Liver (tissue), 9 donors: ENCODE measurements around the gene CDHR4. TPM values are rescaled to one million over a fixed set of nuclear protein-coding genes. Genes with fewer than 3 reads are reported as not detected.

Source experiments
- DNase-seq: peaks from one replicate; pipeline ENCODE4 v3.0.0-alpha.2; 2017; ENCODE audit warnings: low spot score
- H3K27ac ChIP-seq, 2 donors: one replicate each; pipeline ENCODE4 v1.7.0; 2013; ENCODE audit warnings: inconsistent platforms in 2 of 2, low read length in 2 of 2, control low read depth in 1 of 2, low read depth in 1 of 2, mild to moderate bottlenecking in 1 of 2
- H3K27me3 ChIP-seq, 4 donors: one replicate each; pipeline versions ENCODE4 v1.6.1 to v1.7.0; 2013; ENCODE audit warnings: low read length in 3 of 4, inconsistent platforms in 1 of 4, mild to moderate bottlenecking in 1 of 4, moderate library complexity in 1 of 4; ENCODE audit not compliant: control insufficient read depth in 4 of 4, insufficient read depth in 4 of 4
- H3K36me3 ChIP-seq, 4 donors: one replicate each; pipeline versions ENCODE4 v1.6.1 to v1.7.0; 2013; ENCODE audit warnings: low read length in 3 of 4, mild to moderate bottlenecking in 3 of 4, low read depth in 1 of 4, moderate library complexity in 1 of 4; ENCODE audit not compliant: control insufficient read depth in 4 of 4, insufficient read depth in 3 of 4
- H3K4me1 ChIP-seq, 4 donors: one replicate each; pipeline versions ENCODE4 v1.6.1 to v1.7.0; 2013; ENCODE audit warnings: low read length in 3 of 4, mild to moderate bottlenecking in 3 of 4, moderate library complexity in 1 of 4; ENCODE audit not compliant: control insufficient read depth in 4 of 4, insufficient read depth in 4 of 4
- H3K4me3 ChIP-seq, 3 donors: one replicate each; pipeline versions ENCODE4 v1.6.1 to v1.7.0; 2013; ENCODE audit warnings: low read length in 3 of 3, control low read depth in 1 of 3, low read depth in 1 of 3, mild to moderate bottlenecking in 1 of 3
- H3K9ac ChIP-seq, 2 donors: one replicate each; pipeline ENCODE4 v1.7.0; 2013; ENCODE audit warnings: low read length in 2 of 2, mild to moderate bottlenecking in 2 of 2, moderate library complexity in 2 of 2, control low read depth in 1 of 2, low read depth in 1 of 2
- H3K9me3 ChIP-seq, 4 donors: one replicate each; pipeline versions ENCODE4 v1.6.1 to v1.7.0; 2013; ENCODE audit warnings: low read length in 3 of 4; ENCODE audit not compliant: control insufficient read depth in 4 of 4
- ATF3 ChIP-seq: IDR thresholded peaks from 2 replicates; pipeline ENCODE4 v1.6.1; 2016; ENCODE audit warnings: antibody characterized with exemption
- EGR1 ChIP-seq, 2 donors: IDR thresholded peaks; 2 replicates each; pipeline ENCODE4 v1.6.1; 2016 to 2018; ENCODE audit warnings: antibody characterized with exemption in 2 of 2, low read depth in 2 of 2
- FOXA1 ChIP-seq: IDR thresholded peaks from 2 replicates; pipeline ENCODE4 v1.6.1; 2016; ENCODE audit warnings: antibody characterized with exemption
- FOXA2 ChIP-seq: IDR thresholded peaks from 2 replicates; pipeline ENCODE4 v1.6.1; 2016; ENCODE audit warnings: antibody characterized with exemption
- GABPA ChIP-seq, 2 donors: IDR thresholded peaks in 1 of 2; conservative IDR thresholded peaks in 1 of 2; 2 replicates each; pipeline ENCODE4 v1.6.1; 2016; ENCODE audit warnings: antibody characterized with exemption in 2 of 2, mild to moderate bottlenecking in 1 of 2, moderate library complexity in 1 of 2
- HNF4A ChIP-seq, 2 donors: conservative IDR thresholded peaks; 2 replicates each; pipeline ENCODE4 v1.6.1; 2016; ENCODE audit warnings: antibody characterized with exemption in 2 of 2, mild to moderate bottlenecking in 2 of 2
- HNF4G ChIP-seq: IDR thresholded peaks from 2 replicates; pipeline ENCODE4 v1.6.1; 2016; ENCODE audit warnings: antibody characterized with exemption
- JUND ChIP-seq, 2 donors: IDR thresholded peaks; 2 replicates each; pipeline ENCODE4 v1.6.1; 2016; ENCODE audit warnings: antibody characterized with exemption in 2 of 2
- MAX ChIP-seq: IDR thresholded peaks from 2 replicates; pipeline ENCODE4 v1.6.1; 2016; ENCODE audit warnings: antibody characterized with exemption
- NR2F2 ChIP-seq: IDR thresholded peaks from 2 replicates; pipeline ENCODE4 v1.6.1; 2016; ENCODE audit warnings: antibody characterized with exemption
- RAD21 ChIP-seq, 2 donors: IDR thresholded peaks; 2 replicates each; pipeline ENCODE4 v1.6.1; 2016; ENCODE audit warnings: antibody characterized with exemption in 2 of 2, mild to moderate bottlenecking in 2 of 2
- RXRA ChIP-seq, 2 donors: IDR thresholded peaks; 2 replicates each; pipeline ENCODE4 v1.6.1; 2017 to 2018; ENCODE audit warnings: antibody characterized with exemption in 2 of 2, mild to moderate bottlenecking in 1 of 2
- SP1 ChIP-seq: IDR thresholded peaks from 2 replicates; pipeline ENCODE4 v1.6.1; 2018; ENCODE audit warnings: antibody characterized with exemption, mild to moderate bottlenecking
- TAF1 ChIP-seq: conservative IDR thresholded peaks from 2 replicates; pipeline ENCODE4 v1.6.1; 2016; ENCODE audit warnings: antibody characterized with exemption, mild to moderate bottlenecking
- YY1 ChIP-seq: IDR thresholded peaks from 2 replicates; pipeline ENCODE4 v1.6.1; 2016; ENCODE audit warnings: antibody characterized with exemption, mild to moderate bottlenecking
- ZBTB33 ChIP-seq: IDR thresholded peaks from 2 replicates; pipeline ENCODE4 v1.6.1; 2016; ENCODE audit warnings: antibody characterized with exemption
- WGBS: extraction: QIAGEN DNeasy Blood & Tissue Kit; methylation state at CpG from one replicate; pipeline ENCODE4 v1.1.7; 2013; 5-methylcytosine and 5-hydroxymethylcytosine counted together
- polyA plus RNA-seq, 2 donors: library from polyadenylated mRNA; stranded (reverse) in 1 of 2; unstranded in 1 of 2; fragments of 200-250 nt in 1 of 2; fragments of >200 nt in 1 of 2; fragmentation: Nextera tagmentation in 1 of 2; extraction: Ambion mirVana in 1 of 2; gene quantifications; one replicate each; pipeline versions ENCODE4 v1.2.1 to v1.2.3, GENCODE V29; 2013 to 2015
- total RNA-seq, 2 donors: library from RNA; depleted of rRNA; stranded (reverse); fragments of >200 nt; gene quantifications; one replicate each; pipeline ENCODE4 v1.2.3, GENCODE V29; 2014
- TF ChIP-seq, protein P1 (sequence below): IDR thresholded peaks from 2 replicates; pipeline ENCODE4 v1.6.1; 2016; ENCODE audit warnings: antibody characterized with exemption, mild to moderate bottlenecking
- TF ChIP-seq, protein P2 (sequence below): fragments of 150-350 bp; IDR thresholded peaks from 2 replicates; pipeline ENCODE4 v1.5.1; 2017; ENCODE audit warnings: improper control_type of control experiment, low read depth, low read length; ENCODE audit not compliant: missing input control
- donor health status: healthy.
- donor health status: healthy.
- donor health status: healthy.
- donor health status: healthy.
- donor health status: healthy.

The CDHR4 gene
- total and polyA plus RNA-seq, 4 donors: not detected

- 54% methylated on average over 3 of the region's 3 CpGs for WGBS
- no peaks in the 10 kb centered on the region for H3K36me3 ChIP-seq
Measured at GRCh38 chr3:49845694-49846093, 46.0 kb upstream of the CDHR4 start.

More at GRCh38 chr3:49845694-49846093, 46.0 kb upstream of the CDHR4 start:
- Histone ChIP-seq H3K4me3 (no peak overlapping the region), H3K4me1 (peaks cover 1 to 10% (median 7%) of the 10 kb centered on the region in 4 donors), H3K9me3 (no peaks in the 10 kb centered on the region), H3K9ac (no peak overlapping the region), H3K27me3 (no peaks in the 10 kb centered on the region), H3K27ac (no peak overlapping the region)
- TF ChIP-seq JUND (IDR thresholded peaks at IDR 0.05): no peak
- no peak for TF ChIP-seq NR2F2
- TF ChIP-seq TAF1: no peak
- TF ChIP-seq SP1: peak; percentile 63
- peak; percentile 8 to 36 for TF ChIP-seq RXRA (IDR thresholded peaks at IDR 0.05)
- TF ChIP-seq HNF4A (conservative IDR thresholded peaks at IDR 0.05): peak; percentile 74 to 91
- no peak for TF ChIP-seq FOXA1
- TF ChIP-seq MAX: no peak
- TF ChIP-seq YY1: no peak
- TF ChIP-seq ZBTB33: no peak
- TF ChIP-seq EGR1 (IDR thresholded peaks at IDR 0.05; ENCODE audit: low read depth in 2 of 2): no peak
- TF ChIP-seq HNF4G: no peak
- no peak for TF ChIP-seq FOXA2
- no peak for TF ChIP-seq ATF3
- TF ChIP-seq, protein P1, sequence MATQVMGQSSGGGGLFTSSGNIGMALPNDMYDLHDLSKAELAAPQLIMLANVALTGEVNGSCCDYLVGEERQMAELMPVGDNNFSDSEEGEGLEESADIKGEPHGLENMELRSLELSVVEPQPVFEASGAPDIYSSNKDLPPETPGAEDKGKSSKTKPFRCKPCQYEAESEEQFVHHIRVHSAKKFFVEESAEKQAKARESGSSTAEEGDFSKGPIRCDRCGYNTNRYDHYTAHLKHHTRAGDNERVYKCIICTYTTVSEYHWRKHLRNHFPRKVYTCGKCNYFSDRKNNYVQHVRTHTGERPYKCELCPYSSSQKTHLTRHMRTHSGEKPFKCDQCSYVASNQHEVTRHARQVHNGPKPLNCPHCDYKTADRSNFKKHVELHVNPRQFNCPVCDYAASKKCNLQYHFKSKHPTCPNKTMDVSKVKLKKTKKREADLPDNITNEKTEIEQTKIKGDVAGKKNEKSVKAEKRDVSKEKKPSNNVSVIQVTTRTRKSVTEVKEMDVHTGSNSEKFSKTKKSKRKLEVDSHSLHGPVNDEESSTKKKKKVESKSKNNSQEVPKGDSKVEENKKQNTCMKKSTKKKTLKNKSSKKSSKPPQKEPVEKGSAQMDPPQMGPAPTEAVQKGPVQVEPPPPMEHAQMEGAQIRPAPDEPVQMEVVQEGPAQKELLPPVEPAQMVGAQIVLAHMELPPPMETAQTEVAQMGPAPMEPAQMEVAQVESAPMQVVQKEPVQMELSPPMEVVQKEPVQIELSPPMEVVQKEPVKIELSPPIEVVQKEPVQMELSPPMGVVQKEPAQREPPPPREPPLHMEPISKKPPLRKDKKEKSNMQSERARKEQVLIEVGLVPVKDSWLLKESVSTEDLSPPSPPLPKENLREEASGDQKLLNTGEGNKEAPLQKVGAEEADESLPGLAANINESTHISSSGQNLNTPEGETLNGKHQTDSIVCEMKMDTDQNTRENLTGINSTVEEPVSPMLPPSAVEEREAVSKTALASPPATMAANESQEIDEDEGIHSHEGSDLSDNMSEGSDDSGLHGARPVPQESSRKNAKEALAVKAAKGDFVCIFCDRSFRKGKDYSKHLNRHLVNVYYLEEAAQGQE: no peak
- no peak for TF ChIP-seq RAD21 (IDR thresholded peaks at IDR 0.05)
- TF ChIP-seq, protein P2, sequence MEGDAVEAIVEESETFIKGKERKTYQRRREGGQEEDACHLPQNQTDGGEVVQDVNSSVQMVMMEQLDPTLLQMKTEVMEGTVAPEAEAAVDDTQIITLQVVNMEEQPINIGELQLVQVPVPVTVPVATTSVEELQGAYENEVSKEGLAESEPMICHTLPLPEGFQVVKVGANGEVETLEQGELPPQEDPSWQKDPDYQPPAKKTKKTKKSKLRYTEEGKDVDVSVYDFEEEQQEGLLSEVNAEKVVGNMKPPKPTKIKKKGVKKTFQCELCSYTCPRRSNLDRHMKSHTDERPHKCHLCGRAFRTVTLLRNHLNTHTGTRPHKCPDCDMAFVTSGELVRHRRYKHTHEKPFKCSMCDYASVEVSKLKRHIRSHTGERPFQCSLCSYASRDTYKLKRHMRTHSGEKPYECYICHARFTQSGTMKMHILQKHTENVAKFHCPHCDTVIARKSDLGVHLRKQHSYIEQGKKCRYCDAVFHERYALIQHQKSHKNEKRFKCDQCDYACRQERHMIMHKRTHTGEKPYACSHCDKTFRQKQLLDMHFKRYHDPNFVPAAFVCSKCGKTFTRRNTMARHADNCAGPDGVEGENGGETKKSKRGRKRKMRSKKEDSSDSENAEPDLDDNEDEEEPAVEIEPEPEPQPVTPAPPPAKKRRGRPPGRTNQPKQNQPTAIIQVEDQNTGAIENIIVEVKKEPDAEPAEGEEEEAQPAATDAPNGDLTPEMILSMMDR: no peak
- no peak for TF ChIP-seq GABPA (IDR thresholded peaks at IDR 0.05 in 1 of 2, conservative IDR thresholded peaks at IDR 0.05 in 1 of 2)
- DNase-seq: no peak
